DND-41 (cell line): ENCODE results near the gene EDIL3.

Experiments
- ATAC-seq: fragments of 200-7000 bp; cut with Tn5 transposase; 3 replicates; pipeline ENCODE4 v1.9.1; 2021; ENCODE audit warnings: low read depth; ENCODE audit not compliant: insufficient read depth
- DNase-seq: peaks from one replicate; pipeline ENCODE4 v3.0.0-alpha.2; 2020
- H2AFZ ChIP-seq: 2 replicates; pipeline ENCODE4 v1.6.0; 2012; ENCODE audit warnings: low read depth, low read length
- H3K27ac ChIP-seq: 2 replicates; pipeline ENCODE4 v1.5.1; 2012; ENCODE audit warnings: low read length, inconsistent platforms
- H3K27me3 ChIP-seq: fragments of 200-600 bp; sonication (generic); 2 replicates; pipeline ENCODE4 v1.6.0; 2012; ENCODE audit warnings: low read length, mild to moderate bottlenecking, inconsistent platforms; ENCODE audit not compliant: insufficient read depth, poor library complexity
- H3K36me3 ChIP-seq: 2 replicates; pipeline ENCODE4 v1.5.1; 2012; ENCODE audit warnings: low read length, inconsistent platforms; ENCODE audit not compliant: insufficient read depth
- H3K4me1 ChIP-seq: 2 replicates; pipeline ENCODE4 v1.5.1; 2012; ENCODE audit warnings: mild to moderate bottlenecking, low read length; ENCODE audit not compliant: insufficient read depth
- H3K4me2 ChIP-seq: 2 replicates; pipeline ENCODE4 v1.6.0; 2012; ENCODE audit warnings: mild to moderate bottlenecking, moderate library complexity, low read length, inconsistent platforms; ENCODE audit not compliant: insufficient read depth
- H3K4me3 ChIP-seq, 2 experiments: fragments of 200-600 bp in 1 of 2; shearing (Covaris generic) in 1 of 2; 2 replicates each; pipeline ENCODE4 v1.5.1; 2012 to 2016; ENCODE audit warnings: inconsistent platforms in 2 of 2, low read length in 2 of 2, mild to moderate bottlenecking in 2 of 2, low read depth in 1 of 2, moderate library complexity in 1 of 2
- H3K79me2 ChIP-seq: 2 replicates; pipeline ENCODE4 v1.6.0; 2012; ENCODE audit warnings: low read length, inconsistent platforms; ENCODE audit not compliant: insufficient read depth
- H3K9ac ChIP-seq: 2 replicates; pipeline ENCODE4 v1.6.0; 2012; ENCODE audit warnings: low read depth, mild to moderate bottlenecking, inconsistent platforms, low read length, moderate library complexity
- H3K9me3 ChIP-seq: 2 replicates; pipeline ENCODE4 v1.5.1; 2012; ENCODE audit warnings: low read length, moderate library complexity, mild to moderate bottlenecking, inconsistent platforms; ENCODE audit not compliant: insufficient read depth, severe bottlenecking
- H4K20me1 ChIP-seq: 2 replicates; pipeline ENCODE4 v1.6.0; 2012; ENCODE audit warnings: low read length; ENCODE audit not compliant: insufficient read depth
- EZH2 ChIP-seq: IDR thresholded peaks from 3 replicates; pipeline ENCODE4 v1.6.1; 2012; ENCODE audit warnings: borderline replicate concordance, low read depth, mild to moderate bottlenecking, moderate library complexity, low read length, inconsistent platforms; ENCODE audit not compliant: severe bottlenecking
- TF ChIP-seq, protein P1 (sequence below): IDR thresholded peaks from 2 replicates; pipeline ENCODE4 v1.5.1; 2012; ENCODE audit warnings: borderline replicate concordance, low read length, moderate library complexity, mild to moderate bottlenecking; ENCODE audit not compliant: poor library complexity, severe bottlenecking; ENCODE audit errors: extremely low read depth

EDIL3 gene

GRCh38 chr5:84085387-84086041 is 299.2 kb downstream of the EDIL3 start:
- no peaks in the 10 kb centered on the region for H4K20me1 ChIP-seq
- no peaks in the 10 kb centered on the region for H3K36me3 ChIP-seq
- no peak overlapping the region for H3K4me3 ChIP-seq
- no peak overlapping the region for H3K9ac ChIP-seq
- no peaks in the 10 kb centered on the region for H3K4me1 ChIP-seq
- no peaks in the 10 kb centered on the region for H3K79me2 ChIP-seq
- H3K27ac ChIP-seq: no peak overlapping the region
- no peaks in the 10 kb centered on the region for H3K27me3 ChIP-seq
- no peaks in the 10 kb centered on the region for H3K9me3 ChIP-seq
- no peak for TF ChIP-seq EZH2
- TF ChIP-seq, protein P1, sequence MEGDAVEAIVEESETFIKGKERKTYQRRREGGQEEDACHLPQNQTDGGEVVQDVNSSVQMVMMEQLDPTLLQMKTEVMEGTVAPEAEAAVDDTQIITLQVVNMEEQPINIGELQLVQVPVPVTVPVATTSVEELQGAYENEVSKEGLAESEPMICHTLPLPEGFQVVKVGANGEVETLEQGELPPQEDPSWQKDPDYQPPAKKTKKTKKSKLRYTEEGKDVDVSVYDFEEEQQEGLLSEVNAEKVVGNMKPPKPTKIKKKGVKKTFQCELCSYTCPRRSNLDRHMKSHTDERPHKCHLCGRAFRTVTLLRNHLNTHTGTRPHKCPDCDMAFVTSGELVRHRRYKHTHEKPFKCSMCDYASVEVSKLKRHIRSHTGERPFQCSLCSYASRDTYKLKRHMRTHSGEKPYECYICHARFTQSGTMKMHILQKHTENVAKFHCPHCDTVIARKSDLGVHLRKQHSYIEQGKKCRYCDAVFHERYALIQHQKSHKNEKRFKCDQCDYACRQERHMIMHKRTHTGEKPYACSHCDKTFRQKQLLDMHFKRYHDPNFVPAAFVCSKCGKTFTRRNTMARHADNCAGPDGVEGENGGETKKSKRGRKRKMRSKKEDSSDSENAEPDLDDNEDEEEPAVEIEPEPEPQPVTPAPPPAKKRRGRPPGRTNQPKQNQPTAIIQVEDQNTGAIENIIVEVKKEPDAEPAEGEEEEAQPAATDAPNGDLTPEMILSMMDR: no peak
- no peak overlapping the region for H3K4me2 ChIP-seq
- ATAC-seq: no peak
- no peak overlapping the region for H2AFZ ChIP-seq
- DNase-seq: no peak

- no peak for TF ChIP-seq EZH2
- TF ChIP-seq, protein P1: no peak
- Histone ChIP-seq H3K4me3 (no peak overlapping the region), H3K9me3 (no peaks in the 10 kb centered on the region), H3K9ac (no peak overlapping the region), H4K20me1 (no peaks in the 10 kb centered on the region), H3K36me3 (no peaks in the 10 kb centered on the region), H3K4me1 (no peaks in the 10 kb centered on the region), H2AFZ (no peak overlapping the region), H3K4me2 (no peak overlapping the region), H3K27me3 (no peaks in the 10 kb centered on the region), H3K27ac (no peak overlapping the region), H3K79me2 (no peaks in the 10 kb centered on the region)
- DNase-seq (no peak), ATAC-seq (no peak; the same call in 2 of the 3 replicates)
Measured at GRCh38 chr5:84080908-84081307, 303.8 kb downstream of the EDIL3 start.

DNA sequence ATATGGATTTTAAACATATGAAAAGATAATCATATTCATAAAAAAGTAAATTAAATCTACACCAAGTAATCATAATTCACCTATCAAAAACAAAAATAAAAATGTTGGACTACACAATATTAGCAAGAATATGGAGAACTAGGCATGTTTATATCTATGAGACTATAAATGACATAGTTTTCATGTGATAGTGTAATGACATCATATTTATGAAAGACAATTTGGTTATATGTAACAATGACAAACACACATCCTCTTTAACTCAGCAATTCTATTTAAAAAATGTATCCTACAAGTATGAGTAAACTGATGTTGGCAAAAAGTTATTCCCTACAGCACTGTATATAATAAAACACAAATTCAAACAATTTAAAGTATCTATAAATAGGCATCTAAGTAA is 312.3 kb downstream of the EDIL3 start:
- Histone ChIP-seq H3K4me3 (no peak overlapping the region), H3K9me3 (no peaks in the 10 kb centered on the region), H3K4me2 (no peak overlapping the region), H4K20me1 (no peaks in the 10 kb centered on the region), H3K79me2 (no peaks in the 10 kb centered on the region), H3K4me1 (no peaks in the 10 kb centered on the region), H3K36me3 (no peaks in the 10 kb centered on the region), H2AFZ (no peak overlapping the region), H3K9ac (no peak overlapping the region), H3K27ac (no peak overlapping the region), H3K27me3 (no peaks in the 10 kb centered on the region)
- ATAC-seq (no peak), DNase-seq (no peak)
- TF ChIP-seq EZH2: no peak
- TF ChIP-seq, protein P1: no peak
